Vagina (tissue), 2 donors: ENCODE data around the gene SACS. TPM values are rescaled to one million over a fixed set of nuclear protein-coding genes. Genes with fewer than 3 reads are reported as not detected.
"Not testable (repeated sequence)": the region's sequence is repeated elsewhere in the genome, so short reads cannot be mapped to it uniquely, and the experiment has no call there.

Experiments used
- DNase-seq, 2 donors: peaks; one replicate each; pipeline ENCODE4 v3.0.0-alpha.2; 2017; ENCODE audit errors: extremely low spot score in 2 of 2
- H3K27ac ChIP-seq: fragments of 200-600 bp; sonication (generic); one replicate; pipeline ENCODE4 v1.5.1; 2019
- H3K27me3 ChIP-seq: fragments of 200-600 bp; sonication (generic); one replicate; pipeline ENCODE4 v1.5.1; 2019
- H3K36me3 ChIP-seq, 2 donors: fragments of 200-600 bp; sonication (generic); one replicate each; pipeline ENCODE4 v1.5.1; 2017 to 2019
- H3K4me1 ChIP-seq: fragments of 200-600 bp; sonication (generic); one replicate; pipeline ENCODE4 v1.5.1; 2019
- H3K4me3 ChIP-seq, 2 donors: fragments of 200-600 bp; sonication (generic); 1 replicate in 1 of 2; 2 replicates in 1 of 2; pipeline ENCODE4 v1.5.1; 2016 to 2019
- H3K9me3 ChIP-seq: fragments of 200-600 bp; sonication (generic); one replicate; pipeline ENCODE4 v1.5.1; 2019
- CTCF ChIP-seq, 3 experiments: fragments of 450-650 bp in 2 of 3; fragments of 200-600 bp in 1 of 3; sonication (generic) in 1 of 3; IDR thresholded peaks; one replicate each; pipeline ENCODE4 v1.5.1; 2017 to 2019; ENCODE audit warnings: antibody characterized with exemption in 3 of 3, mild to moderate bottlenecking in 2 of 3, moderate library complexity in 2 of 3
- POLR2A ChIP-seq, 2 donors: fragments of 450-650 bp; IDR thresholded peaks; one replicate each; pipeline ENCODE4 v1.6.1; 2017; ENCODE audit warnings: antibody characterized with exemption in 2 of 2, mild to moderate bottlenecking in 2 of 2, moderate library complexity in 2 of 2
- POLR2AphosphoS5 ChIP-seq, 2 donors: sonication (generic); formaldehyde crosslinking; IDR thresholded peaks; one replicate each; pipeline ENCODE4 v1.9.0; 2017; ENCODE audit warnings: antibody characterized with exemption in 2 of 2, mild to moderate bottlenecking in 2 of 2, low read depth in 1 of 2; ENCODE audit not compliant: insufficient read depth in 1 of 2
- intact Hi-C: fragments of 100-400 bp; cut with DNase I; formaldehyde crosslinking; loops from one replicate; pipeline ENCODE4 v1.15.1; 2023
- total RNA-seq: library from RNA; depleted of rRNA; stranded (reverse); fragments of >200 nt; gene quantifications from one replicate; pipeline ENCODE4 v1.2.3, GENCODE V29; 2016

The SACS gene
- total RNA-seq, 1 donor from 2014 or later, result 24.8 TPM

GRCh38 chr13:23411706-23412105 lies 21.8 kb downstream of the SACS start:
- H3K27ac ChIP-seq, result no peak overlapping the region
- H3K9me3 ChIP-seq, result no peaks in the 10 kb centered on the region
- H3K4me1 ChIP-seq, result no peaks in the 10 kb centered on the region
- H3K36me3 ChIP-seq, result no peaks in the 10 kb centered on the region
- intact Hi-C loops, result no loop called here
- no peak overlapping the region for H3K4me3 ChIP-seq
- no peak for TF ChIP-seq POLR2AphosphoS5 (IDR thresholded peaks at IDR 0.05; ENCODE audit: insufficient read depth in 1 of 2, low read depth in 1 of 2)
- no peak for TF ChIP-seq POLR2A (IDR thresholded peaks at IDR 0.05)
- TF ChIP-seq CTCF (IDR thresholded peaks at IDR 0.05), result no peak
- DNase-seq, result no peak
- H3K27me3 ChIP-seq, result no peaks in the 10 kb centered on the region

GRCh38 chr13:23411220-23411619 lies 22.3 kb downstream of the SACS start:
- no peak for DNase-seq
- Histone ChIP-seq H3K4me1 (no peaks in the 10 kb centered on the region), H3K27me3 (no peaks in the 10 kb centered on the region), H3K36me3 (no peaks in the 10 kb centered on the region), H3K4me3 (no peak overlapping the region), H3K9me3 (no peaks in the 10 kb centered on the region), H3K27ac (no peak overlapping the region)
- TF ChIP-seq CTCF (IDR thresholded peaks at IDR 0.05) (no peak), POLR2AphosphoS5 (IDR thresholded peaks at IDR 0.05; ENCODE audit: insufficient read depth in 1 of 2, low read depth in 1 of 2) (no peak), POLR2A (IDR thresholded peaks at IDR 0.05) (no peak)
- intact Hi-C loops, result no loop called here

GRCh38 chr13:23408026-23408425 lies 25.5 kb downstream of the SACS start:
- TF ChIP-seq POLR2AphosphoS5 (IDR thresholded peaks at IDR 0.05; ENCODE audit: insufficient read depth in 1 of 2, low read depth in 1 of 2), result no peak
- Histone ChIP-seq H3K9me3 (no peaks in the 10 kb centered on the region), H3K27ac (no peak overlapping the region), H3K4me1 (no peaks in the 10 kb centered on the region), H3K27me3 (no peaks in the 10 kb centered on the region), H3K4me3 (no peak overlapping the region), H3K36me3 (no peaks in the 10 kb centered on the region)
- DNase-seq, result no peak
- intact Hi-C loops, result no loop called here

GRCh38 chr13:23401156-23401555 lies 32.3 kb downstream of the SACS start:
- H3K9me3 ChIP-seq, H3K27ac ChIP-seq, H3K27me3 ChIP-seq, H3K36me3 ChIP-seq, DNase-seq, H3K4me1 ChIP-seq, intact Hi-C loops, H3K4me3 ChIP-seq: not testable (repeated sequence)

- no peak for DNase-seq
- Histone ChIP-seq H3K4me3 (no peak overlapping the region), H3K27me3 (no peaks in the 10 kb centered on the region), H3K36me3 (no peaks in the 10 kb centered on the region), H3K4me1 (no peaks in the 10 kb centered on the region), H3K27ac (no peak overlapping the region), H3K9me3 (no peaks in the 10 kb centered on the region)
- intact Hi-C loops, result no loop called here
- TF ChIP-seq CTCF (IDR thresholded peaks at IDR 0.05), result no peak
- TF ChIP-seq POLR2A (IDR thresholded peaks at IDR 0.05), result no peak
- no peak for TF ChIP-seq POLR2AphosphoS5 (IDR thresholded peaks at IDR 0.05; ENCODE audit: insufficient read depth in 1 of 2, low read depth in 1 of 2)
Measured at GRCh38 chr13:23399347-23399746, 34.2 kb downstream of the SACS start.

GRCh38 chr13:23394821-23395220 lies 38.7 kb downstream of the SACS start:
- intact Hi-C loops, result no loop called here
- no peak for DNase-seq
- Histone ChIP-seq H3K9me3 (no peaks in the 10 kb centered on the region), H3K27me3 (no peaks in the 10 kb centered on the region), H3K27ac (no peak overlapping the region), H3K4me3 (no peak overlapping the region), H3K36me3 (no peaks in the 10 kb centered on the region), H3K4me1 (no peaks in the 10 kb centered on the region)
- TF ChIP-seq POLR2A (IDR thresholded peaks at IDR 0.05), result no peak
- no peak for TF ChIP-seq POLR2AphosphoS5 (IDR thresholded peaks at IDR 0.05; ENCODE audit: insufficient read depth in 1 of 2, low read depth in 1 of 2)
- TF ChIP-seq CTCF (IDR thresholded peaks at IDR 0.05), result no peak
